ENCODE results near the gene ANAPC16.

Gene ANAPC16

GRCh38 chr10:72240371-72240770 lies 24.6 kb downstream of the ANAPC16 start:
- Histone ChIP-seq H3K4me3 (ENCODE audit: low read depth, low read length, poor library complexity, severe bottlenecking) (no peak overlapping the region), H3K9me2 (ENCODE audit: low read depth, low read length) (no peaks in the 10 kb centered on the region), H2AFZ (ENCODE audit: low read length) (no peak overlapping the region), H3K4me2 (ENCODE audit: low read length) (no peak overlapping the region), H3K27me3 (ENCODE audit: insufficient read depth, low read length) (no peaks in the 10 kb centered on the region), H3K36me3 (ENCODE audit: insufficient read depth, low read length) (peaks cover 13% of the 10 kb centered on the region; the same call in 1 of the 2 replicates), H3K79me2 (ENCODE audit: insufficient read depth, low read length) (no peaks in the 10 kb centered on the region), H4K20me1 (ENCODE audit: insufficient read depth, low read length) (no peaks in the 10 kb centered on the region), H3F3A (ENCODE audit: insufficient read depth, low read length) (peaks cover 9% of the 10 kb centered on the region; the same call in 1 of the 2 replicates), H3K27ac (ENCODE audit: low read depth, low read length, poor library complexity, severe bottlenecking) (no peak overlapping the region), H3K9ac (ENCODE audit: low read length) (no peak overlapping the region), H3K4me1 (ENCODE audit: insufficient read depth, low read length, severe bottlenecking) (peaks cover 20% of the 10 kb centered on the region), H3K9me3 (ENCODE audit: low read length) (no peaks in the 10 kb centered on the region)
- TF ChIP-seq, protein P1, sequence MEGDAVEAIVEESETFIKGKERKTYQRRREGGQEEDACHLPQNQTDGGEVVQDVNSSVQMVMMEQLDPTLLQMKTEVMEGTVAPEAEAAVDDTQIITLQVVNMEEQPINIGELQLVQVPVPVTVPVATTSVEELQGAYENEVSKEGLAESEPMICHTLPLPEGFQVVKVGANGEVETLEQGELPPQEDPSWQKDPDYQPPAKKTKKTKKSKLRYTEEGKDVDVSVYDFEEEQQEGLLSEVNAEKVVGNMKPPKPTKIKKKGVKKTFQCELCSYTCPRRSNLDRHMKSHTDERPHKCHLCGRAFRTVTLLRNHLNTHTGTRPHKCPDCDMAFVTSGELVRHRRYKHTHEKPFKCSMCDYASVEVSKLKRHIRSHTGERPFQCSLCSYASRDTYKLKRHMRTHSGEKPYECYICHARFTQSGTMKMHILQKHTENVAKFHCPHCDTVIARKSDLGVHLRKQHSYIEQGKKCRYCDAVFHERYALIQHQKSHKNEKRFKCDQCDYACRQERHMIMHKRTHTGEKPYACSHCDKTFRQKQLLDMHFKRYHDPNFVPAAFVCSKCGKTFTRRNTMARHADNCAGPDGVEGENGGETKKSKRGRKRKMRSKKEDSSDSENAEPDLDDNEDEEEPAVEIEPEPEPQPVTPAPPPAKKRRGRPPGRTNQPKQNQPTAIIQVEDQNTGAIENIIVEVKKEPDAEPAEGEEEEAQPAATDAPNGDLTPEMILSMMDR (IDR thresholded peaks at IDR 0.05; ENCODE audit: low read length) = no peak

DNA sequence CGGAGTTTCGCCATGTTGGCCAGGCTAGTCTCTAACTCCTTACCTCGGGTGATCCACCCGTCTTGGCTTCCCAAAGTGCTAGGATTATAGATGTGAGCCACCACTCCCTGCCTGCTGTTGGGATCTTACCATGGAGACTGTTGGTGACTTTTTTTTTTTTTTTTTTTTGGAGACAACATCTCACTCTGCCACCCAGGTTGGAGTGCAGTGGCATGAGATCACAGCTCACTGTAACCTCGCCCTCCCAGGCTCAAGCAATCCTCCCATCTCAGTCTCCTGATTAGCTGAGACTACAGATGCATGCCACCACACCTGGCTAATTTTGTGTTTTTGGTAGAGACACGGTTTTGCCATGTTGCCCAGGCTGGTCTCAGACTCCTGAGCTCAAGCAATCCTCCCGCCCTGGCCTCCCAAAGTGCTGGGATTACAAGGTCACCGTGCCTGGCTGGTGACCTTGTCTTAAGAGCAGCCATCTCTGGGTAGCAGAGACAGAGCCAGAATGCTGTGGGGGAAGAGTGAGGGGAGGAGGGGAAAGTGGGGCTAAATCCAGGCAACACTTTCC lies 26.0 kb downstream of the ANAPC16 start:
- Histone ChIP-seq H3K4me3 (ENCODE audit: low read depth, low read length, poor library complexity, severe bottlenecking) (no peak overlapping the region), H2AFZ (ENCODE audit: low read length) (no peak overlapping the region), H3K27ac (ENCODE audit: low read depth, low read length, poor library complexity, severe bottlenecking) (no peak overlapping the region), H4K20me1 (ENCODE audit: insufficient read depth, low read length) (no peaks in the 10 kb centered on the region), H3K9me2 (ENCODE audit: low read depth, low read length) (no peaks in the 10 kb centered on the region), H3K27me3 (ENCODE audit: insufficient read depth, low read length) (no peaks in the 10 kb centered on the region), H3K79me2 (ENCODE audit: insufficient read depth, low read length) (no peaks in the 10 kb centered on the region), H3K9ac (ENCODE audit: low read length) (no peak overlapping the region), H3K9me3 (ENCODE audit: low read length) (no peaks in the 10 kb centered on the region), H3K4me2 (ENCODE audit: low read length) (no peak overlapping the region), H3K36me3 (ENCODE audit: insufficient read depth, low read length) (0 out of 2 replicates have a peak, but pooled peaks cover under 1% of the 10 kb centered on the region), H3K4me1 (ENCODE audit: insufficient read depth, low read length, severe bottlenecking) (peaks cover 28% of the 10 kb centered on the region), H3F3A (ENCODE audit: insufficient read depth, low read length) (peaks cover 9% of the 10 kb centered on the region; the same call in 1 of the 2 replicates)
- TF ChIP-seq, protein P1 (IDR thresholded peaks at IDR 0.05; ENCODE audit: low read length) = no peak
- no peak for TF ChIP-seq EZH2 (IDR thresholded peaks at IDR 0.05; ENCODE audit: borderline replicate concordance, low read length)

- TF ChIP-seq, protein P1 (IDR thresholded peaks at IDR 0.05; ENCODE audit: low read length) = no peak
- TF ChIP-seq EZH2 (IDR thresholded peaks at IDR 0.05; ENCODE audit: borderline replicate concordance, low read length) = no peak
- Histone ChIP-seq H3K9me2 (ENCODE audit: low read depth, low read length) (no peaks in the 10 kb centered on the region), H2AFZ (ENCODE audit: low read length) (no peak overlapping the region), H3K9me3 (ENCODE audit: low read length) (no peaks in the 10 kb centered on the region), H3K79me2 (ENCODE audit: insufficient read depth, low read length) (no peaks in the 10 kb centered on the region), H3K4me2 (ENCODE audit: low read length) (no peak overlapping the region), H3K27ac (ENCODE audit: low read depth, low read length, poor library complexity, severe bottlenecking) (no peak overlapping the region), H3F3A (ENCODE audit: insufficient read depth, low read length) (peaks cover 9% of the 10 kb centered on the region; the same call in 1 of the 2 replicates), H4K20me1 (ENCODE audit: insufficient read depth, low read length) (no peaks in the 10 kb centered on the region), H3K4me1 (ENCODE audit: insufficient read depth, low read length, severe bottlenecking) (peaks cover 35% of the 10 kb centered on the region), H3K4me3 (ENCODE audit: low read depth, low read length, poor library complexity, severe bottlenecking) (no peak overlapping the region), H3K36me3 (ENCODE audit: insufficient read depth, low read length) (no peaks in the 10 kb centered on the region), H3K9ac (ENCODE audit: low read length) (no peak overlapping the region), H3K27me3 (ENCODE audit: insufficient read depth, low read length) (no peaks in the 10 kb centered on the region)
Observed at GRCh38 chr10:72242675-72243074, 26.9 kb downstream of the ANAPC16 start.

Measured in OCI-LY1 (cell line).